ENCODE results near the gene SNX6.
"Not testable (repeated sequence)": the region's sequence is repeated elsewhere in the genome, so short reads cannot be mapped to it uniquely, and the experiment has no call there.

DNA sequence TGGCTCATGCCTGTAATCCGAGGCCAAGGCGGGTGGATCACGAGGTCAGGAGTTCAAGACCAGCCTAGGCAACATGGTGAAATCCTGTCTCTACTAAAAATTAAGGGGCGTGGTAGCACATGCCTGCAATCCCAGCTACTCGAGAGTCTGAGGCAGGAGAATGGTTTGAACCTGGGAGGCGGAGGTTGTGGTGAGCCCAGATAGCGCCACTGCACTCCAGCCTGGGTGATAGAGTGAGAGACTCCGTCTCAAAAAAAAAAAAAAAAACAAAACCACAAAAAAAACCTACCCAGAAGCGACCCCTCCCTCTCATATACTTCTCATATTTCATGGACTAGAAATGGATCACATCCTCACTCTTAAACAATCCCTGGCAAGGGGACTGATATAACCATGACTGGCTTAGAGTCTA lies 4.4 kb upstream of the SNX6 start:
- not testable (repeated sequence) for TF ChIP-seq SREBF1 (IDR thresholded peaks at IDR 0.05; ENCODE audit: low read length); BHLHE40 (IDR thresholded peaks at IDR 0.05; ENCODE audit: borderline replicate concordance in 1 of 2, low read depth in 2 of 2, low read length in 1 of 2); ZBTB11 (CRISPR knock-in tag; IDR thresholded peaks at IDR 0.05); EZH2 (IDR thresholded peaks at IDR 0.05; ENCODE audit: borderline replicate concordance, control insufficient read depth, low read depth, low read length); POLR2A (IDR thresholded peaks at IDR 0.05; ENCODE audit: low read depth, low read length); CTCF (IDR thresholded peaks at IDR 0.05 in 2 of 3, conservative IDR thresholded peaks at IDR 0.05 in 1 of 3; ENCODE audit: control insufficient read depth in 2 of 3, extremely low read depth in 1 of 3, insufficient read depth in 1 of 3, low read depth in 3 of 3, low read length in 3 of 3)
